Endometrial microvascular endothelial cells (primary cell): ENCODE measurements around the gene CXCL16. TPM values are rescaled to one million over a fixed set of nuclear protein-coding genes. Genes with fewer than 3 reads are reported as not detected.

Experiments used
- in situ Hi-C: cut with HindIII; loops from 2 replicates; pipeline ENCODE4 v1.10.0; 2017; ENCODE audit warnings: low sequenced_read_pairs, low pct_unique_long_range_greater_than_20kb; ENCODE audit errors: inconsistent ontology term
- total RNA-seq: library from RNA; depleted of rRNA; stranded (reverse); fragments of >200 nt; gene quantifications from one replicate; pipeline ENCODE4 v1.2.3, GENCODE V29; 2015; ENCODE audit errors: inconsistent ontology term

The CXCL16 gene
- total RNA-seq, 1 donor from 2014 or later: 1.1 TPM

DNA sequence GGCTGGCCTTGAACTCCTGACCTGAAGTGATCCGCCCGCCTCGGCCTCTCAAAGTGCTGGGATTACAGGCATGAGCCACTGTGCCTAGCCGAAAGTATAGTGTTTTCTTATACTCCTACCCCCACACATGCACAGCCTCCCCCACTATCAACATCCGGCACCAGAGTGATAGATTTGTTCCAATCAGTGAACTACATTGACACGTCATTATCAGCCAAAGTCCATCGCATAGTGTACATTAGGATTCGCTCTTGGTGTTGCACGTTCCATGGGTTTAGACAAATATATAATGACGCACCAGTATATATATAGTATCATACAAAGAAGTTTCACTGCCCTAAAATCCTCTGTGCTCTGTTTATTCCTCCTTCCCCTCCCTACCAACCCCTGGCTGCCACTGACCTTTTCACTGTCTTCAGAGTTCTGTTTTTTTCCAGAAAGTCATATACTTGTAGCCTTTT lies 20.1 kb upstream of the CXCL16 start:
- in situ Hi-C loops: no loop called here

DNA sequence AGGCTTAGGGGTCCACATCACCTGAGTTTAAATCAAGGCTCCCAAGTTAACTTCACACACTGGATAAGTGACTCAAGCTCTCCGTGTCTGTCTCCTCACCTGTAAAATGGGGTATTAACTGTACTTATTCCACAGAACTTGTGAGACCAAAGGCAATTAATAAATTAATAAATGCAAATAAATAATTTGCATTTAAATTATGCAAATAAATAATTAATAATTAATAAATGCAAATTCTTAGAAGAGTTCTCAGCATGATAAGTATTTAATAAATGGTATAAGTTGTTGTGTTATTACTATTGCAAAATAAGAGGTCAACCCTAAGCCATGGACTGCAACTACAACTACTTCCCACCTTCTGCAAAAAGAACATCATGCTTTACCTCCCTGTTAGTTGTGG lies 13.7 kb upstream of the CXCL16 start:
- in situ Hi-C loops: no loop called here

DNA sequence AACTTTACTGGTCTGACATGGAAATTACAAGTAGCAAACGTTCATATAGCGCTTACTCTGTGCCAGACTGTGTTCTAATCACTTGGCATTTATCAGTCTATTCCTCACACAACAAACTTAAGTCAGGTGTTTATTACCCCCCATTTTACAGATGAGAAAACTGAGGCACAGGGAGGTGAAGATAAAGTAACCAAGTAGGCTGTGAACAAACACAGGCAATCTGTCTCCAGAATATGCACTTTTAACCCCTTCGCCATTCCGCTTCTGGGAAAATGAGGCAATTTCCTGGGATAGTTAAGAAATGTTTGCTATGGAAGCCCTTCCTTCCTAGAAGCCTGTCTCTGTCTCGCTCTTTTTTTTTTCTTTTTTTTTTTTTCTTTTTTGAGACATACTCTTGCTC lies 12.2 kb upstream of the CXCL16 start:
- in situ Hi-C loops: no loop called here

DNA sequence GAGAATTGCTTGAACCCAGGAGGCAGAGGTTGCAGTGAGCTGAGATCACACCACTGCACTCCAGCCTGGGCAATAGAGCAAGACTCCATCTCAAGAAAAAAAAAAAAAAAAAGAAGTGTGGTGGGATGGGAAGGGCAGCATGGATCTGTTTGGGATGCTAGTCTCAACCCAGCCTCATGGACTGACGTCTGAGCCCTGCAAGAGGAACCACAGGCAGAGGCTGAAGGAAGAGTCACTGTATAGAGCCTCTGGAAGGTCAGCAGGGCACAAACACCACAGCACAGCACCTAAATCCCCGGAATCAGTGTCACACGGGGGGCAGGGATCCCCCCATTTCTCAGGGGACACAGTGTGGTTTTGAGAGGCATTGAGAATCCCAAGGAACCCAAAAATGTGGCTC lies 10.9 kb upstream of the CXCL16 start:
- in situ Hi-C loops: no loop called here

DNA sequence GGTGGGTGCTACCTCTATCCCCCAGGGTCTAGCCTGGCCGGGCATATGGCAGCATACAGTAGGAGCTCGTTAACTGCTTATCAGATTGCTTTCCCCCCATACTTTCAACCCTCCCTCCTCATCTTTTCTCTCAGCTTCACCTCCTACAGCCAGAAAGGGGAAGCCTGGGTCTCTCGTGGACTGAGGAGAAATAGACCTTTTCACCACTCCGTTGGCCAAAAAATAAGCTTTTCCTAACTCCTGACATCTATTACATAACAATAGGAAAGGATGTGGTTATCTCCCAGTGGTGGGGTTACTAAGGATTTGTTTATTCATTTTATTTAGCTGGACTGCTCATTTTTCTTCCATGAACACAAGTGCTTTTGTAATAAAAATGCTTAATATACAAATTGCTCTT lies 9.0 kb upstream of the CXCL16 start:
- in situ Hi-C loops: no loop called here

DNA sequence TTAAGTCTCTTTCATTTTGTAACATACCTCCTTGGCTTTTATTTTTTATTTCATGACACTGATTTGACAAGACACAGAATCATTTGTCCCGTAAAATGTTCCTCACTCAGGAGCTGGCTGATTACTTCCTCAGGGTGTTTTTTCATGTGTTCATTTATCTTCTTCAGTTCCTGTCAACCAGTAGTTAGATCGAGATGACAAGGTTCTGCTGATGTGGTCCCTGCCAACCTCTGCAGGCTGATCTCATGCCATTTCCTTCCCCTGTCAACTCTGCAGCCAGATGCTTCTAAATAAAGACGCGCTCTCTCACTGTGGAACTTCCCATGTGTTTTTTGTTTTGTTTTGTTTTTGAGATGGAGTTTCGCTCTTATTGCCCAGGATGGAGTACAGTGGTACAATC lies 8.1 kb upstream of the CXCL16 start:
- in situ Hi-C loops: no loop called here

DNA sequence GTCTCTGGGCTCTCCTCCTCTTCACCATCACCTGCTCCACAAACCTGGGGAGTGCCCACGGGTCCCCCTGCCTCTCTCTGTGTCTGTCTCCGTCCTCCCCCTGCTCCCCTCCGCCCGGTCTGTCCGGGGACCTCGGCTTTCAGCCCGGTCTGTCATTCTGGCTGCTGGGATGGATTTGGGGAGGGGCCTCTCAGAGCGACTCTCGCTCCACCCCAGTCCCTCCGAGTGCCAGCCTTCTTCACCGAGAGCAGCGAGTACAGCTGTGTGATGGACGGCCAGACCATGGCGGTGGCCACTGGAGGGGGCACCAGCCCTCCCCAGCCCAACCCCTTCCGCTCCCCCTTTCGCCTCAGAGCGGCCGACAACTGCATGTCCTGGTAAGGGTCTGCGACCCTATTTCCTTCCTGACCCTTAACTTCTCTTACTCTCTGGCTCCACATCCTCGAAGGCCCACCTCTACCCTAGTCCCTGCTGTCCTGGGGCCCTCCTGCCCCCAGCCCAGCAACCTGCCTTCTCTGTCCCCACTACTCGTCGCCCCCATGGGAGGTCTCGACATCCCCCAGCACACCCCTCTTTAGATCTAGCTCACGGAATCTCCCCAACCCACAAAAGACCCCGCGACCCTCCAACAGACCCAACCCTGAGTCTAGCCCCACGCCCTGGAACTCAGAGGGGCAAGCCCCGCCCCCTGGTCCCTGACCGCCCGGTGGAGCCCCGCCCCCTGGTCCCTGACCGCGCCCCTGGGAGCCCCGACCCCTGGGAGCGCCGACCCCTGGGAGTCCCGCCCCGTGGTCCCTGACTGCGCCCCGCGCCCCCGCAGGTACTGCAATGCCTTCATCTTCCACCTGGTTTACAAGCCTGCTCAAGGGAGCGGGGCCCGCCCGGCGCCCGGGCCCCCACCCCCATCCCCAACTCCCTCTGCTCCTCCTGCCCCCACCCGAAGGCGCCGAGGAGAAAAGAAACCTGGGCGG lies 5.6 kb upstream of the CXCL16 start:
- in situ Hi-C loops: no loop called here

DNA sequence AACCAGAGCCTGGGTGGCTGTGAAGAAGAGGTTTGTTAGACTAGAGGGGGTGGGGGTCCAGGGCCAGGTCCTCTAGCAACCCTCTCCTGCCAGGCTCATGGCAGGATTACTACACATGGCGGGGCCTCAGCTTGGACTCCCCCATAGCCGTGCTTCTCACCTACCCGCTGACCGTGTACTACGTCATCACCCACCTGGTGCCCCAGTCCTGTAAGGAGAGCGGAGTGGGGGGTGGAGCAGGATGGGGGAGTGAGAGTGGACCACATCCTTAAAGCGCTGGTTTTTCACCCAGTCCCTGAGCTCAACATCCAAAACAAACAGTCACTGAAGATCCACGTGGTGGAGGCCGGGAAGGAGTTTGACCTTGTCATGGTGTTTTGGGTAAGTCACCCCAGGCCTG lies 4.2 kb upstream of the CXCL16 start:
- in situ Hi-C loops: no loop called here

DNA sequence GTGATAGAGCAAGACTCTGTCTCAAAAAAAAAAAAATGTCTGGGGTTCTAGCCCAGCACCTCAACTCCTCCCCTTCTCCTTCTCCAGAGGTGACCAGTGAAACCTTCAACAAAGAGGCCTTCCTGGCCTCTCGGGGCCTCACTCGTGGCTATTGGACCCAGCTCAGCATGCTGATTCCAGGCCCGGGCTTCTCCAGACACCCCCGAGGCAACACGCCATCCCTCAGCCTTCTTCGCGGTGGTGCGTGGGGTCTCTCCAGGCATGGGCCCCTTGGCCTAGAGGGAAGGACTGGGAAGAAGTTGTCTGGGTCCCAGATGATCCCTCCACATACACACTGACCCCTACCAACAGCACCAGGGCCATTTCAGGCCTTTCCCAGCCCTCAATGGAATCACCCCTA lies 3.5 kb upstream of the CXCL16 start:
- in situ Hi-C loops: no loop called here

DNA sequence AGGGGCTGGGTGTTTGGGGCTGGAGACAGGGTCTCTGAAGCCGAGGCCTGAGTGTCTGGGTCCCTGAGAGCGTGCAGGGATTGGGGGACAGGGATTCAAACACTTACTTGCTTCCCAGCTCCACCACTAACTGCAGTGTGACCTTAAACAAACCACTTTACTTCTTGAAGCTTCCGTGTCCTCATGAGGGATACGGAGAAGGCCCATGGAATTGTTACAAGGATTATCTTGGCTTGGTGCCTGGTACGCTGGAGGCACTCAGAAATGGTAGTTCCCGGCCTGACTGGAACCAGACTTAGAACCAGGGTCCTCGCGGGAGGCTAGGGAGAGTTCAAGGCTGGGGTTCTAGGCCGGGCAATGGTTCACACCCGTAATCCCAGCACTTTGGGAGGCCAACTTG lies 2.9 kb upstream of the CXCL16 start:
- in situ Hi-C loops: no loop called here

DNA sequence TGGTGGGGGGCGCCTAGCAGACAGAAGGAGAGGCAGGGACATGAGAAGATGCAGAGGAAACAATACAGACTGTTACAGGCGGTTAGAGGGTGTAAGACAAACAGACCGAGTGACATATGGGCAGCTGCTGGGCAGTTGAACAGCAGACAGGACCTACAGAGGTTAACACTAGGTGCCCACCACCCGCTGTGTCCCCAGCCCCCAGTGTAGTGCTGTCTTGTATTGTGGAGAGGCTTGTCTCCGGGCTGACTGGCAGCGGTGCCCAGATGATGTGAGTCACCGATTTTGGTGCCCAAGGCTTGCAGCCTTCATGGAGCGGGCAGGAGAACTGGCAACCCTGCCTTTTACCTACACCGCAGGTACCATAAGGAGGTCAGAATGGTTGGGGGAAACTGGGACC lies 2.4 kb upstream of the CXCL16 start:
- in situ Hi-C loops: no loop called here

DNA sequence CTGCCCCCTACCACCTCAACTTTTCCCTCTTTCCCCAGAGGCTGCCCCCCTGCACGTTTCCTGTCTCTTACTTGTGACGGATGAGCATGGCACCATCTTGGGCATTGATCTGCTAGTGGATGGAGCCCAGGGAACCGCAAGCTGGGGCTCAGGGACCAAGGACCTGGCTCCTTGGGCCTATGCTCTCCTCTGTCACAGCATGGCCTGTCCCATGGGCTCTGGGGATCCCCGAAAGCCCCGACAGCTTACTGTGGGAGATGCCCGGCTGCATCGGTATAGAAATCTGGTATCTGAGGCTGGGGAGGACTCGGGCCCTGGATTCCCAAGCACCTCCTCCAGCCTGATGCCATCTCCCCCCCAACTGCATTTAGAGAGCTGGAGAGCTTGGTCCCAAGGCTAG lies 1.8 kb upstream of the CXCL16 start:
- in situ Hi-C loops: no loop called here

DNA sequence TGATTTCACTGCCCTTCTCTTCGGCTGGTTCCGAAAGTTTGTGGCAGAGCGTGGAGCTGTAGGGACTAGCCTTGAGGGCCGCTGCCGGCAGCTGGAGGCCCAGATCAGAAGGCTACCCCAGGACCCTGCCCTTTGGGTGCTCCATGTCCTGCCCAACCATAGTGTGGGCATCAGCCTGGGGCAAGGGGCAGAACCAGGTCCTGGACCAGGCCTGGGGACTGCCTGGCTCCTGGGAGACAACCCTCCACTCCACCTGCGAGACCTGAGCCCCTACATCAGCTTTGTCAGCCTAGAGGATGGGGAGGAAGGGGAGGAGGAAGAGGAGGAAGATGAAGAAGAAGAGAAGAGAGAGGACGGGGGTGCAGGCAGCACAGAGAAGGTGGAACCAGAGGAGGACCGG lies 856 bp upstream of the CXCL16 start:
- in situ Hi-C loops: no loop called here

DNA sequence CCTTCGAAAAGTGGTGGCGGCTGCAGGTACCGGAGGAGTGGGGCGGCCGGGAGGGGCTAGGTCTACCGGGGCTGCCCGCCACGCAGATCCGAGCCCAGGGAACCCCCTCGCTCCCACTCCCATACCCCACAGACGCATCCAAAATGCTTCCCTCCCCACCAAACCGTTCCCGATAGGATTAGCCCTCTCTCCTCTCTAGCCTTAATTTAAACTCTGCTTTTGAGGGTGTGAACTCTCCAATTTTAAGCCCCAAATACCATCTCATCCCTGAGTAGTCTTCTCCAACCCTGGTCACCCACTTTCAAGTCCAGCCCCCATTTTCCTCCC lies 260 bp upstream of the CXCL16 start:
- in situ Hi-C loops: no loop called here

DNA sequence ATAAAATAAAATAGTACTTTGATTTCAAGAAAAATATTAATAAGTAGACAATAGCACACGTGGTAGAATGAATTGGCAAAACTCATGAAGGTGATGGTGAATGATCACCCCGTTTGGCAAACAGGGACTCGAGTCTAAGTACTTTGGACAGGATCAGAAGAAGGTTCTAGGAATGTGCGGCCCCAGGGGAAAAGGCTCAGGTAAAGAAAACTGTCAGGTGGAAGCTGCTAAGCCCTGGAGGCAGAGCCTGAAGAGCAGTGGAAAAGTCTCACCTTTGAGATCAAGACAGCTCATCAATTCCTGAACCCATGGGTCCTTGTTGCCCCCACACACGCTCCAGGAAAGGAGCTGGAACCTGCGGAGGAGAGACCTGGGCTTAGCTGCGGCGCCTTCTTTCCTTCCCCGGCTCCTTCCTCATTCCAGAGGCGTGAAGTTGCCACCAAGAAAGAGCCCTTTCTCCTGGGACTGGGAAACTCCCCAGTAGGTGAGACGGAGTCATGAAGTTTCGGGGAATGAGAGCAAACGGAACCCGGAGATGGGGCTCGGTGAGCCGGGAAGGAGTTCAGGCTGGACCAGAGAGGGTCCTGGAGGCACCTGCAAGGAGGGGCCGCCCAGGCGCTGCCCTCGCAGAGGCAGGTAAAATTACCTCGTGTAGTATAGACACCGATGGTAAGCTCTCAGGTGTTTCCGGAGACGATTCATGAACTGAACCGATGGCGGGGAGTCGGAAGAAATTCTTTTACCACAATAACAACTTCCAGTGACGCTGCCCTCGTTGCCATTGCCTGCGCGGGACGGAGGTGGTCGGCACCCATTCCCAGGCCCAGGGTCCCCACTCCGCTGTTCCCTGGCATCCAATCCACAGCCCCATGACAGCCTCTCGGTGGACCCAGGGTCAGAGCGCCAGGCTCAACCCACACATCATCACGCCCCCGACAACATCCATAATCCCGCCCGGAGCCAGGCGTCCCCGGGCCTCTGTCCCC lies 1.3 kb downstream of the CXCL16 start:
- in situ Hi-C loops: no loop called here

DNA sequence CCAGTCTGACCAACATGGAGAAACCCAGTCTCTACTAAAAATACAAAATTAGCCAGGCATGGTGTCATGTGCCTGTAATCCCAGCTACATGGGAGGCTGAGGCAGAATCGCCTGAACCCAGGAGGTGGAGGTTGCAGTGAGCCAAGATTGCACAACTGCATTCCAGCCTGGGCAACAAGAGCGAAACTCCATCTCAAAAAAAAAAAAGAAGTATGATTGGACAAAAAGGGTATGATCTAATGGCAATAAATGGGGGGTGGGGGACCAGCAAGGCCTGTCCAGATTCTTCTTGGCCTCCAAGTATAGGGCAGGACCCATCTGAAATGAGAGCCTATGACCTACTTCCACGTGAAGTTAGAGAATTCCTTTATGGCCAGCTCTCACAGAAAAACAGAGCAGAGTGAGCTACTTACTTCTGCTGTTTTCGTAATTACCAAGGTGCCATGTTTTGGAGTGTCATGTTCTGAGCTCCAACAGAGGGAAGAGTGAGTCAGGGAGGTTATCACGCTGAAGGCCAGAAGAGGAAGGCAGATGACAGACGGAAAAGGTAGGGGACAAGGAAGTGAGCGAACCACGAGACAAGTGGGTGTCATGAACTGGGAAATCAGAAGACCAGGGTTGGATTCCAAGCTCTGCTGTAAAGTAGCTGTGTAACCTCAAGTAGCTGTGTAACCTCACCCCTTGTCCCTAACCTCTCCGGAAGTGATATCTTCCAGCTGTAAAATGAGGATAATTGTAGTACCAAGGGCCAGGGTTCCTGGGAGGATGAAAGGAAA lies 3.7 kb downstream of the CXCL16 start:
- in situ Hi-C loops: no loop called here

DNA sequence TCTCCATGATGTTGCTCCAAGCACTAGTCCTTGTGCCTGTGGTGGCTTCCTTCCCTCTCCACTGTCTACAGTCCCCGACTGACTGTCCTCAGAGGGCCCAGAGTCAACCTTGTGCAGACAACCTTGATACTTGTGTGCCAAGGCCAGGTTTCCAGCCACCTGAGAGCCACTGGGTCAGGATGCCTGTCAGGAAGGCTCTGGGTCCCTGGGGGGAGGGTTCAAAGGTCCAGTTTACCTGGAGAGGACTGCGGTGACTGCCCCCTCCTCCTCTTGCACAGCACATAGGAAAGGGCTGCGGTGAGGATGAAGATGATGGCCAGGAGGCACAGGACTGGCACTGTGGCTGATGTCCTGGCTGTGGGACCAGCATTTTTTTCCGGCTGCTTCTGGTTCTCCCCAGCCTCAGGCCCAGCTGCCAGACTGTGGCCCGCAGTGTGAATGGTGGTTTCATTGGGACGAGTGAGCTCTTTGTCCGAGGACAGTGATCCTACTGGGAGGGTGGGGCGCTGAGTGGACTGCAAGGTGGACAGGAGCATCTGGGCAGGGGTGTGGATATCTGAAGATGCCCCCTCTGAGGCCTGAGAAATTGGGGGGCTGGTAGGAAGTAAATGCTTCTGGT lies 4.8 kb downstream of the CXCL16 start:
- in situ Hi-C loops: no loop called here

DNA sequence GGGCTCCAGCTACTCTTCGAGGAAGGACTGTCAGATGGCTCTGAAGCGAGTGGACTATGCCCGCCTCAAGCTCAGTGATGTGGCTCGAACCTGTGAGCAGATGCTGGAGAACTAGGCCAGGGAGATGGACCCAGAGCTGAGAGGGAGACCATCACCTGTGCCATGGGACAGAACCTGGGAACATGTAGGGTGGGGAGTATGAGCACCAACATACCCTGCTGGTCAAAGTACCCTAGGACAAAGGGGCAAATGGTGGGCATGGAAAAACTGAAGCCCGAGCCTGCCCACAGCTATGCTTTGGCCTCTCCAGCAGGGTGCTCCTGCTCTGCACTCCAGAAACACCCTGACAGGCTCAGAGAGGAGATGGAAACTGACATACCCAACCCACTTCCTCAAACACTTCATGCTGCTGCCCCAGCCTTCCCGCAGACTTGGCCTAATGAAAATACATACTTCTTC lies 6.6 kb downstream of the CXCL16 start:
- in situ Hi-C loops: no loop called here

DNA sequence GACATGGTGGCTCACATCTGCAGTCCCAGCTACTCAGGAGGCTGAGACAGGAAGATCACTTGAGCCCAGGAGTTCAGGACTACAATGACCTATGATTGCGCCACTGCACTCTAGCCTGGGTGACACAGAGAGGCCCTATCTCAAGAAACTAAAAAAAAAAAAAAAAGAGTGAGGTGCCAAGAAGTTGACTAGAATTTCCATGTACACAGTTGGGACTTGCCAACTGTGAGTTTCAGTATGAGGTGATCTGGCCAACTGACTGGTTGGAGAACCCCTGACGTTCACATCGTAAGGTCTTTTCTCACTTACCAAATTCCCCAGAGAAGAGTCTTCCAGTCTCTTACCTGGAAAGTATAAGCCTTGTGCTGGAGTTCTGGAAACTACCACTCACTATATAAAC lies 11.6 kb downstream of the CXCL16 start:
- in situ Hi-C loops: no loop called here
